ENCODE measurements around the gene HOXC9.

GRCh38 chr12:54045401-54045800 is 45.4 kb downstream of the HOXC9 start:
- TF ChIP-seq STAT6 (CRISPR knock-in tag; conservative IDR thresholded peaks at IDR 0.05; ENCODE audit: low read depth) (no peak), ZBTB21 (CRISPR knock-in tag; IDR thresholded peaks at IDR 0.05; ENCODE audit: borderline replicate concordance) (no peak), HMGA2 (CRISPR knock-in tag; IDR thresholded peaks at IDR 0.05) (no peak)

Data from WTC11 (cell line).